OCI-LY3 (cell line): ENCODE measurements around the gene BEAN1.

Experiments
- H2AFZ ChIP-seq: fragments of 200-600, 300-600 bp; shearing (Covaris generic); 2 replicates; pipeline ENCODE4 v1.6.0; 2014; ENCODE audit warnings: antibody characterized with exemption, low read depth, low read length
- H3K27ac ChIP-seq: fragments of 200-600, 300-600 bp; sonication (generic); 2 replicates; pipeline ENCODE4 v1.5.1; 2014; ENCODE audit warnings: mild to moderate bottlenecking, low read length, moderate library complexity, mixed read lengths
- H3K27me3 ChIP-seq: fragments of 200-600, 300-600 bp; sonication (generic); 2 replicates; pipeline ENCODE4 v1.6.1; 2014; ENCODE audit warnings: low read depth, low read length, mixed read lengths
- H3K36me3 ChIP-seq: fragments of 200-600, 300-600 bp; sonication (generic); replicated peaks from 2 replicates; pipeline ENCODE3; 2014; ENCODE audit warnings: low read depth, low read length, mixed read lengths
- H3K4me1 ChIP-seq: fragments of 300-600, 200-600 bp; sonication (generic); 2 replicates; pipeline ENCODE4 v1.6.1; 2014; ENCODE audit warnings: low read length, mixed read lengths
- H3K4me2 ChIP-seq: fragments of 200-600, 300-600 bp; sonication (generic); 2 replicates; pipeline ENCODE4 v1.6.1; 2014; ENCODE audit warnings: low read length, mixed read lengths
- H3K4me3 ChIP-seq: fragments of 300-600, 200-600 bp; sonication (generic); 2 replicates; pipeline ENCODE4 v1.5.1; 2014; ENCODE audit warnings: antibody characterized with exemption, mild to moderate bottlenecking, low read length, moderate library complexity
- H3K79me2 ChIP-seq: fragments of 300-600, 200-600 bp; shearing (Covaris generic); 2 replicates; pipeline ENCODE4 v1.6.1; 2014; ENCODE audit warnings: mild to moderate bottlenecking, low read length, mixed read lengths
- H3K9ac ChIP-seq: fragments of 300-600, 200-600 bp; shearing (Covaris generic); 2 replicates; pipeline ENCODE4 v1.6.0; 2014; ENCODE audit warnings: mild to moderate bottlenecking, low read length, moderate library complexity
- H3K9me3 ChIP-seq: fragments of 200-600, 300-600 bp; shearing (Covaris generic); 2 replicates; pipeline ENCODE4 v1.6.1; 2014; ENCODE audit warnings: low read length, mixed read lengths; ENCODE audit not compliant: insufficient read depth
- H4K20me1 ChIP-seq: fragments of 200-600, 300-600 bp; sonication (generic); 2 replicates; pipeline ENCODE4 v1.6.1; 2016; ENCODE audit warnings: low read length, mixed read lengths; ENCODE audit not compliant: insufficient read depth
- EZH2phosphoT487 ChIP-seq: fragments of 200-600 bp; shearing (Covaris generic); IDR thresholded peaks from 2 replicates; pipeline ENCODE4 v1.6.1; 2018; ENCODE audit warnings: antibody characterized with exemption, mixed run types, low read depth
- TF ChIP-seq, protein P1 (sequence below): fragments of 200-600, 300-600 bp; sonication (generic); IDR thresholded peaks from 2 replicates; pipeline ENCODE4 v1.5.1; 2014; ENCODE audit warnings: antibody characterized with exemption, low read length, low read depth

Gene BEAN1

DNA sequence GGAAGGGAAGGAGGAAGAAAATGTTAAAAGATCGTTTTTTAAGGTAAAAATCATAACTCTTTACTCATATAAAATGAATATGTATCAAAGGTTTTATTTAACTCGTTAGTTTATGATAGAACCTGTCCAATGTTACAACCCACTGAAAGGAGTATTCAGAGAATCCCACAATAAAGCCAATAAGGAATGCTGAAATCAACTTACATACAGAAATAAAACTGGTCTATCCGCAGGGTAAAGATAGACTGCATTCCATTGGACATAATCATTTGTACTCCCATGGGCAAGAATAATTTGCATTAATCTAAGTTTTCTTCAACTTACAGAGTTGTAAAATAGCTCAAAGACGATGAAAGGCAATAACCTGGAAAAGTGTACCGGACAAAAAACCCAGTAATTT is 17.9 kb upstream of the BEAN1 start:
- peaks cover 12% of the 10 kb centered on the region for H3K4me1 ChIP-seq
- H4K20me1 ChIP-seq = no peaks in the 10 kb centered on the region
- H2AFZ ChIP-seq = no peak overlapping the region
- H3K9me3 ChIP-seq = no peaks in the 10 kb centered on the region
- TF ChIP-seq EZH2phosphoT487 = no peak
- TF ChIP-seq, protein P1, sequence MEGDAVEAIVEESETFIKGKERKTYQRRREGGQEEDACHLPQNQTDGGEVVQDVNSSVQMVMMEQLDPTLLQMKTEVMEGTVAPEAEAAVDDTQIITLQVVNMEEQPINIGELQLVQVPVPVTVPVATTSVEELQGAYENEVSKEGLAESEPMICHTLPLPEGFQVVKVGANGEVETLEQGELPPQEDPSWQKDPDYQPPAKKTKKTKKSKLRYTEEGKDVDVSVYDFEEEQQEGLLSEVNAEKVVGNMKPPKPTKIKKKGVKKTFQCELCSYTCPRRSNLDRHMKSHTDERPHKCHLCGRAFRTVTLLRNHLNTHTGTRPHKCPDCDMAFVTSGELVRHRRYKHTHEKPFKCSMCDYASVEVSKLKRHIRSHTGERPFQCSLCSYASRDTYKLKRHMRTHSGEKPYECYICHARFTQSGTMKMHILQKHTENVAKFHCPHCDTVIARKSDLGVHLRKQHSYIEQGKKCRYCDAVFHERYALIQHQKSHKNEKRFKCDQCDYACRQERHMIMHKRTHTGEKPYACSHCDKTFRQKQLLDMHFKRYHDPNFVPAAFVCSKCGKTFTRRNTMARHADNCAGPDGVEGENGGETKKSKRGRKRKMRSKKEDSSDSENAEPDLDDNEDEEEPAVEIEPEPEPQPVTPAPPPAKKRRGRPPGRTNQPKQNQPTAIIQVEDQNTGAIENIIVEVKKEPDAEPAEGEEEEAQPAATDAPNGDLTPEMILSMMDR = no peak
- no peaks in the 10 kb centered on the region for H3K36me3 ChIP-seq
- no peak overlapping the region for H3K4me3 ChIP-seq
- no peaks in the 10 kb centered on the region for H3K79me2 ChIP-seq
- no peak overlapping the region for H3K27ac ChIP-seq
- H3K27me3 ChIP-seq = peaks cover 39% of the 10 kb centered on the region
- no peak overlapping the region for H3K9ac ChIP-seq
- H3K4me2 ChIP-seq = no peak overlapping the region

DNA sequence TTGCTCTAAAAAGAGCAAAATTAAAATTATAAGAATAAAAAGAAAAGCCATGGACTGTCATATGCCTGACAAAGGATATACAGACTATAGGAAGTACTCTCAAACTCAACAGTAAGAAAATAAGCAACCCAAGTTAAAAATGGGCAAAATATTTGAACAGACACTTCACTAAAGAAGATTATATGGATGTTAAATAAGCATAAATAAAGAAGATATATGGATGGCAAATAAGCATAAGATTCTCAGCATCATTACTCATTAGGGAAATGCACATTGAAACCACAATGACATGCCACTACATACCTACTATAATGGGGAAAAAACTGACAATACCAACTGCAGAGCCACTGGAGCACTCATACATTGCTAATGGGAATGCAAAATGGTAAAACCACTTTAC is 14.9 kb upstream of the BEAN1 start:
- Histone ChIP-seq H3K36me3 (no peaks in the 10 kb centered on the region), H3K27me3 (peaks cover 16% of the 10 kb centered on the region; the same call in 1 of the 2 replicates), H3K4me2 (no peak overlapping the region), H3K9me3 (no peaks in the 10 kb centered on the region), H3K9ac (no peak overlapping the region), H4K20me1 (no peaks in the 10 kb centered on the region), H3K79me2 (no peaks in the 10 kb centered on the region), H2AFZ (no peak overlapping the region), H3K4me3 (no peak overlapping the region), H3K27ac (no peak overlapping the region), H3K4me1 (peaks cover 8% of the 10 kb centered on the region)
- no peak for TF ChIP-seq EZH2phosphoT487
- TF ChIP-seq, protein P1 = no peak

DNA sequence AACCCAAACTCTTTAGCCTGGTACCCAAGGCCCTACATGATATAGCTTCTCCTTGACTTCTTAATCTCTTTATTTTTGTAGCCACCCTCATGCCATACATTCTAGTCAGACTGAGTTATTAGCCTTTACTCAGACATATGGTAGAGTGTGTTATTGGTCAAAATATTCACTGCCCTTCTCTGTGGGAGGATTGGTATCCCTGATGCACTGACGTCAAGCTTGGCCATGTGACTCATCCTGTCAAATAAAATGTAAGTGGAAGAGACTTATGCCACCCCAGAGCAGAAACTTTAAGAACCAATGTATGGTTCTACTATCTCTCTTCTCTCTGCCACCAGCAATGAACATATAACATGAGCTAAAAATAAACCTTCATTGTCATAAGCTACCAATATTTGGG is 12.2 kb upstream of the BEAN1 start:
- H3K9me3 ChIP-seq = no peaks in the 10 kb centered on the region
- no peak overlapping the region for H3K9ac ChIP-seq
- H3K27ac ChIP-seq = no peak overlapping the region
- TF ChIP-seq, protein P1 = no peak
- TF ChIP-seq EZH2phosphoT487 = no peak
- H3K27me3 ChIP-seq = peaks cover 11% of the 10 kb centered on the region; the same call in 1 of the 2 replicates
- H4K20me1 ChIP-seq = no peaks in the 10 kb centered on the region
- no peak overlapping the region for H3K4me2 ChIP-seq
- no peak overlapping the region for H2AFZ ChIP-seq
- no peaks in the 10 kb centered on the region for H3K36me3 ChIP-seq
- no peaks in the 10 kb centered on the region for H3K79me2 ChIP-seq
- H3K4me3 ChIP-seq = no peak overlapping the region
- H3K4me1 ChIP-seq = peaks cover 11% of the 10 kb centered on the region

DNA sequence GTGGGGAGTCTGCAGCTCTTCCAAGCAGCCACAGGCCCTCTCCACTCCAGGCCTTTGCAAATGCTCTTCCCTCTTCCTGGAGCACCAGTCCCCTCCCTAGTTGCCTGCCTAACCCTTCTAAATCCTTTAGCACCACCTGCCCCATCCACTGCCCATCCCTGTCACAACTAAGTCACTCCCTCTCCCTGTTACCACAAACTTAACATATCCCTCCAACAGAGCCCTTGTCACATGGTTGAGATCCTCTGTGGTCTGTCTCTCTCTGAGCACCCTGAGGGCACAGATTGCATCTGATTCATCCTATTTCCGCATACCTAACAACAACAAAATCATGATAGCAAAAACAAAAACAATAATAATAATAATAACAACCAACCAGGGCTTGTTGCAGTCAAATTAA is 11.0 kb upstream of the BEAN1 start:
- Histone ChIP-seq H3K9me3 (no peaks in the 10 kb centered on the region), H2AFZ (no peak overlapping the region), H3K79me2 (no peaks in the 10 kb centered on the region), H3K27ac (no peak overlapping the region), H3K9ac (no peak overlapping the region), H3K4me2 (no peak overlapping the region), H3K4me3 (no peak overlapping the region), H4K20me1 (no peaks in the 10 kb centered on the region), H3K27me3 (peaks cover 12% of the 10 kb centered on the region; the same call in 1 of the 2 replicates), H3K4me1 (peaks cover 11% of the 10 kb centered on the region), H3K36me3 (no peaks in the 10 kb centered on the region)
- TF ChIP-seq, protein P1 = no peak
- no peak for TF ChIP-seq EZH2phosphoT487
